ENCODE measurements around the gene UBE2U.

Gene UBE2U

GRCh38 chr1:64166629-64167028 lies 36.8 kb upstream of the UBE2U start:
- no peak overlapping the region for H3K4me3 ChIP-seq (ENCODE audit: low read depth, low read length)
- POLR2A ChIA-PET = no interaction called here
- TF ChIP-seq, protein P1, sequence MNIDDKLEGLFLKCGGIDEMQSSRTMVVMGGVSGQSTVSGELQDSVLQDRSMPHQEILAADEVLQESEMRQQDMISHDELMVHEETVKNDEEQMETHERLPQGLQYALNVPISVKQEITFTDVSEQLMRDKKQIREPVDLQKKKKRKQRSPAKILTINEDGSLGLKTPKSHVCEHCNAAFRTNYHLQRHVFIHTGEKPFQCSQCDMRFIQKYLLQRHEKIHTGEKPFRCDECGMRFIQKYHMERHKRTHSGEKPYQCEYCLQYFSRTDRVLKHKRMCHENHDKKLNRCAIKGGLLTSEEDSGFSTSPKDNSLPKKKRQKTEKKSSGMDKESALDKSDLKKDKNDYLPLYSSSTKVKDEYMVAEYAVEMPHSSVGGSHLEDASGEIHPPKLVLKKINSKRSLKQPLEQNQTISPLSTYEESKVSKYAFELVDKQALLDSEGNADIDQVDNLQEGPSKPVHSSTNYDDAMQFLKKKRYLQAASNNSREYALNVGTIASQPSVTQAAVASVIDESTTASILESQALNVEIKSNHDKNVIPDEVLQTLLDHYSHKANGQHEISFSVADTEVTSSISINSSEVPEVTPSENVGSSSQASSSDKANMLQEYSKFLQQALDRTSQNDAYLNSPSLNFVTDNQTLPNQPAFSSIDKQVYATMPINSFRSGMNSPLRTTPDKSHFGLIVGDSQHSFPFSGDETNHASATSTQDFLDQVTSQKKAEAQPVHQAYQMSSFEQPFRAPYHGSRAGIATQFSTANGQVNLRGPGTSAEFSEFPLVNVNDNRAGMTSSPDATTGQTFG (tag by site-specific recombination; IDR thresholded peaks at IDR 0.05; ENCODE audit: borderline replicate concordance) = no peak
- TF ChIP-seq ZNF549 (tag by site-specific recombination; IDR thresholded peaks at IDR 0.05) = peak; percentile 89
- peaks cover 6% of the 10 kb centered on the region for H3K4me1 ChIP-seq (ENCODE audit: control insufficient read depth, insufficient read depth, low read length)
- H3K36me3 ChIP-seq (ENCODE audit: control insufficient read depth in 2 of 2, insufficient read depth in 1 of 2, low read length in 2 of 2) = no peaks in the 10 kb centered on the region
- CTCF ChIA-PET = interaction anchor here (1.3 to 2.0 kb wide), 2 partner anchors 29 to 475 kb away, joined by 3 to 7 read pairs; no protein-coding TSS in a partner anchor
- H3K9me3 ChIP-seq (ENCODE audit: control insufficient read depth, insufficient read depth, low read depth, low read length) = no peaks in the 10 kb centered on the region
- no peak overlapping the region for H3K27ac ChIP-seq (ENCODE audit: extremely low read depth, low read depth, low read length)

- ChIA-PET POLR2A (no interaction called here), CTCF (interaction anchor here (0.6 to 2.0 kb wide), 4 partner anchors 30 to 475 kb away, joined by 3 to 7 read pairs (median 3); no protein-coding TSS in a partner anchor)
- Histone ChIP-seq H3K36me3 (ENCODE audit: control insufficient read depth in 2 of 2, insufficient read depth in 1 of 2, low read length in 2 of 2) (no peaks in the 10 kb centered on the region), H3K27ac (ENCODE audit: extremely low read depth, low read depth, low read length) (no peak overlapping the region), H3K4me3 (ENCODE audit: low read depth, low read length) (no peak overlapping the region), H3K9me3 (ENCODE audit: control insufficient read depth, insufficient read depth, low read depth, low read length) (no peaks in the 10 kb centered on the region), H3K4me1 (ENCODE audit: control insufficient read depth, insufficient read depth, low read length) (peaks cover under 1% of the 10 kb centered on the region; the same call in 1 of the 2 replicates)
- TF ChIP-seq ZNF16 (tag by site-specific recombination; IDR thresholded peaks at IDR 0.05; ENCODE audit: low read depth) (no peak), SP3 (tag by site-specific recombination; IDR thresholded peaks at IDR 0.05) (no peak), ZNF221 (tag by site-specific recombination; IDR thresholded peaks at IDR 0.05; ENCODE audit: borderline replicate concordance) (no peak), ZNF266 (tag by site-specific recombination; IDR thresholded peaks at IDR 0.05; ENCODE audit: low read depth) (no peak), ZNF623 (tag by site-specific recombination; IDR thresholded peaks at IDR 0.05) (no peak)
- TF ChIP-seq, protein P2, sequence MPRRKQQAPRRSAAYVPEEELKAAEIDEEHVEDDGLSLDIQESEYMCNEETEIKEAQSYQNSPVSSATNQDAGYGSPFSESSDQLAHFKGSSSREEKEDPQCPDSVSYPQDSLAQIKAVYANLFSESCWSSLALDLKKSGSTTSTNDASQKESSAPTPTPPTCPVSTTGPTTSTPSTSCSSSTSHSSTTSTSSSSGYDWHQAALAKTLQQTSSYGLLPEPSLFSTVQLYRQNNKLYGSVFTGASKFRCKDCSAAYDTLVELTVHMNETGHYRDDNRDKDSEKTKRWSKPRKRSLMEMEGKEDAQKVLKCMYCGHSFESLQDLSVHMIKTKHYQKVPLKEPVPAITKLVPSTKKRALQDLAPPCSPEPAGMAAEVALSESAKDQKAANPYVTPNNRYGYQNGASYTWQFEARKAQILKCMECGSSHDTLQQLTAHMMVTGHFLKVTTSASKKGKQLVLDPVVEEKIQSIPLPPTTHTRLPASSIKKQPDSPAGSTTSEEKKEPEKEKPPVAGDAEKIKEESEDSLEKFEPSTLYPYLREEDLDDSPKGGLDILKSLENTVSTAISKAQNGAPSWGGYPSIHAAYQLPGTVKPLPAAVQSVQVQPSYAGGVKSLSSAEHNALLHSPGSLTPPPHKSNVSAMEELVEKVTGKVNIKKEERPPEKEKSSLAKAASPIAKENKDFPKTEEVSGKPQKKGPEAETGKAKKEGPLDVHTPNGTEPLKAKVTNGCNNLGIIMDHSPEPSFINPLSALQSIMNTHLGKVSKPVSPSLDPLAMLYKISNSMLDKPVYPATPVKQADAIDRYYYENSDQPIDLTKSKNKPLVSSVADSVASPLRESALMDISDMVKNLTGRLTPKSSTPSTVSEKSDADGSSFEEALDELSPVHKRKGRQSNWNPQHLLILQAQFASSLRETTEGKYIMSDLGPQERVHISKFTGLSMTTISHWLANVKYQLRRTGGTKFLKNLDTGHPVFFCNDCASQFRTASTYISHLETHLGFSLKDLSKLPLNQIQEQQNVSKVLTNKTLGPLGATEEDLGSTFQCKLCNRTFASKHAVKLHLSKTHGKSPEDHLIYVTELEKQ (tag by site-specific recombination; IDR thresholded peaks at IDR 0.05; ENCODE audit: borderline replicate concordance) = no peak
Observed at GRCh38 chr1:64167176-64167575, 36.2 kb upstream of the UBE2U start.

GRCh38 chr1:64171246-64171645 lies 32.2 kb upstream of the UBE2U start:
- ChIA-PET CTCF (interaction anchor here (0.5 to 1.0 kb wide), 5 partner anchors 8 to 479 kb away, joined by 3 to 4 read pairs (median 3); no protein-coding TSS in a partner anchor), POLR2A (no interaction called here)
- Histone ChIP-seq H3K27ac (ENCODE audit: extremely low read depth, low read depth, low read length) (peak overlapping the region; percentile 82), H3K9me3 (ENCODE audit: control insufficient read depth, insufficient read depth, low read depth, low read length) (no peaks in the 10 kb centered on the region), H3K36me3 (ENCODE audit: control insufficient read depth in 2 of 2, insufficient read depth in 1 of 2, low read length in 2 of 2) (no peaks in the 10 kb centered on the region), H3K4me1 (ENCODE audit: control insufficient read depth, insufficient read depth, low read length) (peaks cover 12% of the 10 kb centered on the region), H3K4me3 (ENCODE audit: low read depth, low read length) (no peak overlapping the region)
- TF ChIP-seq EGR2 (tag by site-specific recombination; IDR thresholded peaks at IDR 0.05; ENCODE audit: low read depth) (peak; percentile 83), ZNF48 (tag by site-specific recombination; IDR thresholded peaks at IDR 0.05) (no peak), SP3 (tag by site-specific recombination; IDR thresholded peaks at IDR 0.05) (0 out of 2 replicates have a peak, but pooled peaks have one; percentile 17), ZNF785 (tag by site-specific recombination; IDR thresholded peaks at IDR 0.05) (no peak), SETDB1 (IDR thresholded peaks at IDR 0.05; ENCODE audit: insufficient read length, low read length) (peak; percentile 63), GLIS2 (tag by site-specific recombination; IDR thresholded peaks at IDR 0.05) (no peak), ZFHX2 (tag by site-specific recombination; conservative IDR thresholded peaks at IDR 0.05) (peak; percentile 95)
